ENCODE results near the gene HUNK.

The HUNK gene

DNA sequence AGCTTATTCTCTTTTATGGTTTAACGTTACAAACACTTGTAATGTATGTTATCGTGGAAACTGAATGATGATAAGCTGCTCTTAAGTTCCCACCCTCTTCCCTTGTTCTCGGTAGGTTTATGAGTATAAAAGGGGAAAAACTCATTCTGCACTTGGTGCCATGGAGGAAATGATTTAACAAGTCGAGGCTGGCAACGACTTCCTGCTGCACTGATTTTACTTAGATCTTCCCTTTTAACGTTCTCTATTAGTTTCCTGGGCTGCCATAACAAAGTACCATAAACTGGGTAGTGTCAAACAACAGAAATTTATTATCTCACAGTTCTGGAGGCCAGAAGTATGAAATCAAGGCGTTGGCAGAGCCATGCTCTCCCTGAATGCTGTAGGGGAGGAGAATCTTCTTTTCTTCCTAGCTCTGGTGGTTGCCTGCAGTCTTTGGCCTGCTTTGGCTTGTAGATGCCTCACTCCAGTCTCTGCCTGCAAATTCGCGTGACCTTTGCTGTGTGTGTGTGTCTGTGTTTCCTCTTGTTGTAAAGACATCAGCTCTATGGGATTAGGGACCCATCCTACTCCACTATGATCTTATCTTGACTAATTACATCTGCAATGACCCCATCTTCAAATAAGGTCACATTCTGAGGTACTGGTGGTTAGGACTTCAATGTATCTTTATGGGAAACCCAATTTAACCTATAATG, 26.3 kb downstream of the HUNK start:
- DNase-seq = no peak

DNA sequence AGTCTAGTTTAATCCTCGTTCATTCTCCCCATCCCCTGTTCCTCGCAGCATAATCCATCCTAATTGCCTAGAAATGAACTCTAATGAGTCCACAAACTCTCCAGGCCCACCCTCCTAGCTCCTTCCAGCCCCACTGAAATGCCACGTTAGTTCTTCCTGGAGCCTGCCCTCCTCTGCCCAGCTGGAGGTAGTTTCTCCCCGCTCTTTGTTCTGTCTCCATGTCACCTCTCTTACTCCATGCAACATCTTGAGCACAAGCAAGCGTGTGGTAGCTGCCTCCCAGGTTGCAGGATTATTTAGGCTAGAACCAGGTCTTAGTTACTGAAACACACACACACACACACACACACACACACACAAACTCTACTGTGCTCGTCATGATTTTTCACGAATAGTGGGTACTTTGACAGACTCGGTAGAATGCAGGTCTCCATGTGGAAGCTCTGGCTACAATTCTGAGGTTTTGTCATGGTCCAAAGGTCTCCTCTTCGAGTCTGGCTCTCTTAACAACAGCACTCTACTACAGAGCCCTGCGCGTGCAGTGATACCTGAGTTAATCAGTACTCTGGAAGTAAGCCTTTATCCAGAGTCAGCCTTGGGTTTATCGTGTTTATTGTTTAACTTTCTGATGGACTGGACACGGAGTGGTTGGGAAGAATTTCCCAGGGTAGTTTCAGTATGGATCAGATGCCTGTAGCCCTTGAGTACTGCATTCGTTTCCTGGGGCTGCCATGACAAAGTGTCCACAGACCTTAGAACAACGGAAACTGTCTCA, 27.5 kb downstream of the HUNK start:
- no peak for DNase-seq

DNA sequence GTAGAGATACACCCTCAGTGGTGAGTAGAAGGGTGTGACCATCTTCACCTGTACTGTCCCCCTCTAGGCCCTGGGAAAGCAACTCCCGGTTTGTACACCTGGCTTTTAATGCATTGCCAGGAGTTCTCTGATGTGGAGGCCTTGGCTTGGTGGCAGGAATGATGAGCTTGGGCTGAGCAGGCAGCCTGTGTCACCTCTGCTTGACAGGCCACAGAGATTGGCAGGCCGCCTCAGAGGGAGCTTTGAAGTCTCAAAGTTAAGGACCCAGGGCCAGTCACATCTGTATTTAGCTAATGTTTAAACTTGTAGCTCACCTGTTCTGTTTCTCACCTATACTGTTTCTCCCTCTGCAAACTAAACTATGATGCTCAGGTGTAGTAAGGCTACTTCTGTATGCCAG, 28.5 kb downstream of the HUNK start:
- DNase-seq = no peak

GRCh38 chr21:31902438-31902837, 29.6 kb downstream of the HUNK start:
- no peak for DNase-seq

DNA sequence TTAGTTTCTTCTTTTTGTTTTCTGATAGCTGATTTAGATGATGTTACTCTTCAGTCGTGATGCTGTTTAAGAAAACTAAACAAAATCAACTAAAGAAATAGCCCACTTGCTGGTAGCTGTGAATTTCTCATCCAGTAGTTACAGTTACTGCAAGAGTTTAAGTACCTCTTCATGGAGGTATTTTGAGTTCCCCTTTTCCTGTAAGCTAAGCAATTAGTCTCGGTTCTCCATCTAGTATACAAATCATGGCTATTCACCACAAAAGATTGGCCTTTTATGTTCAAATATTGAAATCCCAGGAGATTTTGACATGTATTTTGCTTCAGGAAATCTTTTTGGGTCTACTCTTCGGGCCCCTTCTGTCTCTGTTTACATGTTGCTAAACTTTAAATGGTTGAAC, 31.1 kb downstream of the HUNK start:
- DNase-seq = no peak

GRCh38 chr21:31905503-31906451, 33.0 kb downstream of the HUNK start:
- no peak for DNase-seq

- no peak for DNase-seq
Observed at GRCh38 chr21:31908106-31909031, 35.5 kb downstream of the HUNK start.

GRCh38 chr21:31909153-31910073, 36.6 kb downstream of the HUNK start:
- no peak for DNase-seq

- DNase-seq = no peak
Observed at GRCh38 chr21:31910074-31910470, 37.3 kb downstream of the HUNK start.

- no peak for DNase-seq
Observed at GRCh38 chr21:31911138-31911907, 38.5 kb downstream of the HUNK start.

- no peak for DNase-seq
Observed at GRCh38 chr21:31912501-31912900, 39.7 kb downstream of the HUNK start.

DNA sequence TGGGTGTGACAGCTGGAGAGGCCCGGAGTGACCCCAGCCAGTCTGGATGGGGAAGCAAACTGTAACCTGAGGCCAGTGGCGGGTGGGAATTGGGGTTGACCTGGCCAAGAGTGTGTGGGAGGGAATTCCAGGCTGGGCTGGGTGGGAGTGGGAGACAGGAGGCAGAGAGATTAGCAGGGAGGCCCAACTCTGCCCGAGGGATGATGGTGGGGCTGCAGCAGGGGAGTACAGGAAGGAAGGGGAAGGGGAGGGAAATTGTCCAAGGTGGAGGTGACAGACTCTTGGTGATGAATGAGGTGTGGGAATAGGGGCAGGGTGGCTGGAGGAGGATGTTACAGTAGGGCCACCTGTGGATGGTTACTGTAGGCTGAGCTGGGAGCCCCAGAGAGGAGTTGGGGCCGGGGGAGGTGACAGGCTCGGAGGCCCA, 40.4 kb downstream of the HUNK start:
- DNase-seq = no peak

- DNase-seq = no peak
Observed at GRCh38 chr21:31914472-31914871, 41.7 kb downstream of the HUNK start.

- DNase-seq = no peak
Observed at GRCh38 chr21:31915566-31915965, 42.7 kb downstream of the HUNK start.

- DNase-seq = no peak
Observed at GRCh38 chr21:31917108-31917507, 44.3 kb downstream of the HUNK start.

- DNase-seq = no peak
Observed at GRCh38 chr21:31918250-31918775, 45.5 kb downstream of the HUNK start.

DNA sequence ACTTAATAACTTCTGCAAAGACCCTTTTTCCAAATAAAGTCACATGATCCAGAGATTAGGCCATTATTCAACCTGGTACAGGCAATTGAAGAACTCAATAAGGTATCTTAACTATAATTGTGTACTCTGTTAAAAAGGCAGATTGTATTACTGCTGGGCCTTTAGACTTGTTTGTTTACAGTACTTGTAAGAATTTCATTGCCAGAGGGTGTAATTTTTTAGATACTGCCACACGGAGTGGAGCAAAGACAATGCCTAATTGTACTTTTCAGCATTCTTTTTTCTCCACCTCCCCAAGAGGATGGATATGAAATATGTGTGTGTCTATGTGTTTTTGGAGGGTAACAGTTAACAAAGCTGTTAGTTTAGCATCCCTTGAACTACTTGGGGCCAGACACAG, 47.5 kb downstream of the HUNK start:
- no peak for DNase-seq

DNA sequence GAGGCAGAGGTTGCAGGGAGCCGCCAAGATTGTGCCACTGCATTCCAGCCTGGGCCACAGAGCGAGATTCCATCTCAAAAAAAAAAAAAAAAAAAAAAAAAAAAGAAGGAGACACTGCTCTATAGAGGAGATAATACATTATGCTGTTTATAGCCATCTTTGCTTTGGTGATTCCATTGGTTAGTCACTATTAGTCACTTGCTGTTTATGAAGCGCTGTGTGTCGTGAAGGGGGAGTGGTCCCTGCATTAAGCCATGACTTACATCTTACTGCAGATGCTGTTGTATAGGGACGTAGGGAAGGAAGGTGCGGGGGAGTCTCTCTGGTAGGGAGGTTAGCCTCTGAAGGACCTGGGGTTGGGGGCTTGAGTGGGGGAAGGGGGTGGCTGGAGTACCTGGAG, 48.3 kb downstream of the HUNK start:
- no peak for DNase-seq

DNA sequence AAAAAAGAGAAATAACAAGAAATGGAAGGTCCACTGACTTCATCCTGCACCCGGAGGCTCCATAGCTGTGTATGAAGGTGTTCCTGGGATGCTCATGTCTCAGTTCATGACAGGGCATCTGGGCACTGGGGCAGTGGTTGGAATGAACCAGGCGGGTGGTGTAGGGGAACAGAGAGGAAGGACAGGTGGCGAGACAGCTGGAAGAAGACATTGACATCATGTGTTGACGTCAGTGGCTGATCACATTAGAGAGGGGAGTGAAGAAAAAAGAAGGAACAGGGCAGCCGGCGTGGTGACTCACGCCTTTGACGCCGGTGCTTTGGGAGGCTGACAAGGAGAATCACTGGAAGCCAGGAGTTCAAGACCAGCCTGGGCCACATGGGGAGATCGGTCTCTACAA, 50.1 kb downstream of the HUNK start:
- DNase-seq = peak; percentile 32

DNA sequence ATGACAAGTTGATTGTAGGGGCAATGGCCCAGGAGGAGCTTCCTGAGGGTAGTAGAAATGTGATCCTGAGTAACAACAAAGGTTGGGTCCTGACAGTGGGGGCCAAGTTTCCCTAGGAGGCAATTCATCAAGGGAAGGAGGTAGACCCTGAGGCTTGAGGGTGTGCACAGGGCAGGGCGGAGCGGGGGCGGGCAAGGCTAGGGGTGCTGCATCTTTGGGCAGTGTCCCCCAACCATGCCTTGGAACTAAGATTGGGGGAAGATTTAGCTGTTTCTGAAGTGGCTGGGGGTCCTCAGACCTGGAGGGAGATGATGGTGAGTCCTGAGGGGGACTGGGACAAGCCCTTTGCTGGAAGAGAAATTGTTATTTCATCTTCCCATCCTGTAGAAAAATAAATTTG, 50.9 kb downstream of the HUNK start:
- no peak for DNase-seq
